Vagina (tissue), 2 donors: ENCODE measurements around the gene BRK1. TPM values are rescaled to one million over a fixed set of nuclear protein-coding genes. Genes with fewer than 3 reads are reported as not detected.
"Not testable (repeated sequence)": the region's sequence is repeated elsewhere in the genome, so short reads cannot be mapped to it uniquely, and the experiment has no call there.

ENCODE experiments used
- DNase-seq, 2 donors: peaks; one replicate each; pipeline ENCODE4 v3.0.0-alpha.2; 2017; ENCODE audit errors: extremely low spot score in 2 of 2
- H3K27ac ChIP-seq: fragments of 200-600 bp; sonication (generic); one replicate; pipeline ENCODE4 v1.5.1; 2019
- H3K27me3 ChIP-seq: fragments of 200-600 bp; sonication (generic); one replicate; pipeline ENCODE4 v1.5.1; 2019
- H3K36me3 ChIP-seq, 2 donors: fragments of 200-600 bp; sonication (generic); one replicate each; pipeline ENCODE4 v1.5.1; 2017 to 2019
- H3K4me1 ChIP-seq: fragments of 200-600 bp; sonication (generic); one replicate; pipeline ENCODE4 v1.5.1; 2019
- H3K4me3 ChIP-seq, 2 donors: fragments of 200-600 bp; sonication (generic); 1 replicate in 1 of 2; 2 replicates in 1 of 2; pipeline ENCODE4 v1.5.1; 2016 to 2019
- H3K9me3 ChIP-seq: fragments of 200-600 bp; sonication (generic); one replicate; pipeline ENCODE4 v1.5.1; 2019
- POLR2A ChIP-seq, 2 donors: fragments of 450-650 bp; IDR thresholded peaks; one replicate each; pipeline ENCODE4 v1.6.1; 2017; ENCODE audit warnings: antibody characterized with exemption in 2 of 2, mild to moderate bottlenecking in 2 of 2, moderate library complexity in 2 of 2
- POLR2AphosphoS5 ChIP-seq, 2 donors: sonication (generic); formaldehyde crosslinking; IDR thresholded peaks; one replicate each; pipeline ENCODE4 v1.9.0; 2017; ENCODE audit warnings: antibody characterized with exemption in 2 of 2, mild to moderate bottlenecking in 2 of 2, low read depth in 1 of 2; ENCODE audit not compliant: insufficient read depth in 1 of 2
- intact Hi-C: fragments of 100-400 bp; cut with DNase I; formaldehyde crosslinking; loops from one replicate; pipeline ENCODE4 v1.15.1; 2023
- total RNA-seq: library from RNA; depleted of rRNA; stranded (reverse); fragments of >200 nt; gene quantifications from one replicate; pipeline ENCODE4 v1.2.3, GENCODE V29; 2016
- TF ChIP-seq, protein P1 (sequence below), 3 experiments: fragments of 450-650 bp in 2 of 3; fragments of 200-600 bp in 1 of 3; sonication (generic) in 1 of 3; IDR thresholded peaks; one replicate each; pipeline ENCODE4 v1.5.1; 2017 to 2019; ENCODE audit warnings: antibody characterized with exemption in 3 of 3, mild to moderate bottlenecking in 2 of 3, moderate library complexity in 2 of 3

Gene BRK1
- total RNA-seq, 1 donor from 2014 or later: 94.5 TPM

GRCh38 chr3:10121064-10121463, 5.6 kb downstream of the BRK1 start:
- intact Hi-C loops: no loop called here
- H3K9me3 ChIP-seq: no peaks in the 10 kb centered on the region
- no peaks in the 10 kb centered on the region for H3K27me3 ChIP-seq
- DNase-seq: no peak
- peaks cover 27% of the 10 kb centered on the region for H3K4me1 ChIP-seq
- peaks cover 0 to 9% of the 10 kb centered on the region in 2 donors for H3K36me3 ChIP-seq
- TF ChIP-seq, protein P1, sequence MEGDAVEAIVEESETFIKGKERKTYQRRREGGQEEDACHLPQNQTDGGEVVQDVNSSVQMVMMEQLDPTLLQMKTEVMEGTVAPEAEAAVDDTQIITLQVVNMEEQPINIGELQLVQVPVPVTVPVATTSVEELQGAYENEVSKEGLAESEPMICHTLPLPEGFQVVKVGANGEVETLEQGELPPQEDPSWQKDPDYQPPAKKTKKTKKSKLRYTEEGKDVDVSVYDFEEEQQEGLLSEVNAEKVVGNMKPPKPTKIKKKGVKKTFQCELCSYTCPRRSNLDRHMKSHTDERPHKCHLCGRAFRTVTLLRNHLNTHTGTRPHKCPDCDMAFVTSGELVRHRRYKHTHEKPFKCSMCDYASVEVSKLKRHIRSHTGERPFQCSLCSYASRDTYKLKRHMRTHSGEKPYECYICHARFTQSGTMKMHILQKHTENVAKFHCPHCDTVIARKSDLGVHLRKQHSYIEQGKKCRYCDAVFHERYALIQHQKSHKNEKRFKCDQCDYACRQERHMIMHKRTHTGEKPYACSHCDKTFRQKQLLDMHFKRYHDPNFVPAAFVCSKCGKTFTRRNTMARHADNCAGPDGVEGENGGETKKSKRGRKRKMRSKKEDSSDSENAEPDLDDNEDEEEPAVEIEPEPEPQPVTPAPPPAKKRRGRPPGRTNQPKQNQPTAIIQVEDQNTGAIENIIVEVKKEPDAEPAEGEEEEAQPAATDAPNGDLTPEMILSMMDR (IDR thresholded peaks at IDR 0.05): no peak
- TF ChIP-seq POLR2AphosphoS5 (IDR thresholded peaks at IDR 0.05; ENCODE audit: insufficient read depth in 1 of 2, low read depth in 1 of 2): no peak
- no peak for TF ChIP-seq POLR2A (IDR thresholded peaks at IDR 0.05)
- H3K4me3 ChIP-seq: no peak overlapping the region
- no peak overlapping the region for H3K27ac ChIP-seq

- Histone ChIP-seq H3K4me3 (no peak overlapping the region), H3K27ac (no peak overlapping the region), H3K27me3 (no peaks in the 10 kb centered on the region), H3K9me3 (no peaks in the 10 kb centered on the region), H3K36me3 (peaks cover 0 to 25% of the 10 kb centered on the region in 2 donors), H3K4me1 (peaks cover 10% of the 10 kb centered on the region)
- TF ChIP-seq POLR2AphosphoS5 (IDR thresholded peaks at IDR 0.05; ENCODE audit: insufficient read depth in 1 of 2, low read depth in 1 of 2) (no peak), POLR2A (IDR thresholded peaks at IDR 0.05) (no peak)
- TF ChIP-seq, protein P1 (IDR thresholded peaks at IDR 0.05): no peak
- no peak for DNase-seq
- intact Hi-C loops: no loop called here
These were observed 7.2 kb downstream of the BRK1 start for GRCh38 chr3:10122724-10123123.

- H3K36me3 ChIP-seq, intact Hi-C loops, H3K27me3 ChIP-seq, H3K4me3 ChIP-seq, H3K9me3 ChIP-seq, DNase-seq, H3K4me1 ChIP-seq, H3K27ac ChIP-seq: not testable (repeated sequence)
These were observed 20.4 kb downstream of the BRK1 start for GRCh38 chr3:10135872-10136271.

DNA sequence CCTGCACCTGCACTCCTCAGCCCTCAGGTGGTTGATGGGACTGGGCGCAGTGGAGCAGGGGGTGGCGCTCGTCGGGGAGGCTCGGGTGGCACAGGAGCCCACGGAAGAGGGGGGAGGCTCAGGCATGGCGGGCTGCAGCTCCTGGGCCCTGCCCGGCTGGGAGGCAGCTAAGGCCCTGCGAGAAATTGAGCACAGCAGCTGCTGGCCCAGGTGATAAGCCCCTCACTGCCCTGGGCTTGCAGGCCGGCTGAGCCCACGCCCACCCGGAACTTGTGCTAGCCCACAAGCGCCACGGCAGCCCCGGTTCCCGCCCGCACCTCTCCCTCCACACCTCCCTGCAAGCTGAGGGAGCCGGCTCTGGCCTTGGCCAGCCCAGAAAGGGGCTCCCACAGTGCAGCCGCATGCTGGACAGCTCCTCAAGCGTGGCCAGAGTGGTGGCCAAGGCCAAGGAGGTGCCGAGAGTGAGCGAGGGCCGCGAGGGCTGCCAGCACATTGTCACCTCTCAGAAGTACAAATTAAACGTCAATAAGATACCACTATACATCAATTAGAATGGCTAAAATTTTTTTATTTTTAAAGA, 21.0 kb downstream of the BRK1 start:
- H3K27ac ChIP-seq: no peak overlapping the region
- DNase-seq: no peak
- H3K27me3 ChIP-seq: no peaks in the 10 kb centered on the region
- H3K36me3 ChIP-seq: no peaks in the 10 kb centered on the region
- no peak overlapping the region for H3K4me3 ChIP-seq
- TF ChIP-seq POLR2A (IDR thresholded peaks at IDR 0.05) (no peak), POLR2AphosphoS5 (IDR thresholded peaks at IDR 0.05; ENCODE audit: insufficient read depth in 1 of 2, low read depth in 1 of 2) (no peak)
- TF ChIP-seq, protein P1 (IDR thresholded peaks at IDR 0.05): no peak
- intact Hi-C loops: no loop called here
- no peaks in the 10 kb centered on the region for H3K4me1 ChIP-seq
- no peaks in the 10 kb centered on the region for H3K9me3 ChIP-seq

- peaks cover under 1% of the 10 kb centered on the region for H3K4me1 ChIP-seq
- no peaks in the 10 kb centered on the region for H3K36me3 ChIP-seq
- intact Hi-C loops: no loop called here
- DNase-seq: no peak
- H3K27ac ChIP-seq: no peak overlapping the region
- H3K4me3 ChIP-seq: no peak overlapping the region
- TF ChIP-seq POLR2AphosphoS5 (IDR thresholded peaks at IDR 0.05; ENCODE audit: insufficient read depth in 1 of 2, low read depth in 1 of 2) (no peak), POLR2A (IDR thresholded peaks at IDR 0.05) (no peak)
- TF ChIP-seq, protein P1 (IDR thresholded peaks at IDR 0.05): no peak
- H3K27me3 ChIP-seq: no peaks in the 10 kb centered on the region
- H3K9me3 ChIP-seq: no peaks in the 10 kb centered on the region
These were observed 21.7 kb downstream of the BRK1 start for GRCh38 chr3:10137178-10137577.
